Measurements from ENCODE around the gene SLC6A13. TPM values are rescaled to one million over a fixed set of nuclear protein-coding genes. Genes with fewer than 3 reads are reported as not detected.

The SLC6A13 gene
- total and polyA plus RNA-seq, 2 of the 8 experiments (the other 6 are each of a cell fraction or from before 2014, with no cell fraction given): 0.03 TPM; not detected in 1

GRCh38 chr12:194276-194675 is 68.4 kb downstream of the SLC6A13 start (continued):
- TF ChIP-seq CHD7 (IDR thresholded peaks at IDR 0.05; ENCODE audit: insufficient replicate concordance, low read length) (no peak), POU5F1 (IDR thresholded peaks at IDR 0.05; ENCODE audit: low read depth, low read length) (no peak), TAF7 (optimal IDR thresholded peaks at IDR 0.05; ENCODE audit: borderline replicate concordance, low read depth, low read length) (no peak)
